ENCODE data around the gene EXOC3L1. TPM values are rescaled to one million over a fixed set of nuclear protein-coding genes. Genes with fewer than 3 reads are reported as not detected.

Gene EXOC3L1
- total and polyA plus RNA-seq, 2 of the 13 experiments (the other 11 are each of a cell fraction or from before 2014, with no cell fraction given), result 0.12 TPM; not detected in 1

DNA sequence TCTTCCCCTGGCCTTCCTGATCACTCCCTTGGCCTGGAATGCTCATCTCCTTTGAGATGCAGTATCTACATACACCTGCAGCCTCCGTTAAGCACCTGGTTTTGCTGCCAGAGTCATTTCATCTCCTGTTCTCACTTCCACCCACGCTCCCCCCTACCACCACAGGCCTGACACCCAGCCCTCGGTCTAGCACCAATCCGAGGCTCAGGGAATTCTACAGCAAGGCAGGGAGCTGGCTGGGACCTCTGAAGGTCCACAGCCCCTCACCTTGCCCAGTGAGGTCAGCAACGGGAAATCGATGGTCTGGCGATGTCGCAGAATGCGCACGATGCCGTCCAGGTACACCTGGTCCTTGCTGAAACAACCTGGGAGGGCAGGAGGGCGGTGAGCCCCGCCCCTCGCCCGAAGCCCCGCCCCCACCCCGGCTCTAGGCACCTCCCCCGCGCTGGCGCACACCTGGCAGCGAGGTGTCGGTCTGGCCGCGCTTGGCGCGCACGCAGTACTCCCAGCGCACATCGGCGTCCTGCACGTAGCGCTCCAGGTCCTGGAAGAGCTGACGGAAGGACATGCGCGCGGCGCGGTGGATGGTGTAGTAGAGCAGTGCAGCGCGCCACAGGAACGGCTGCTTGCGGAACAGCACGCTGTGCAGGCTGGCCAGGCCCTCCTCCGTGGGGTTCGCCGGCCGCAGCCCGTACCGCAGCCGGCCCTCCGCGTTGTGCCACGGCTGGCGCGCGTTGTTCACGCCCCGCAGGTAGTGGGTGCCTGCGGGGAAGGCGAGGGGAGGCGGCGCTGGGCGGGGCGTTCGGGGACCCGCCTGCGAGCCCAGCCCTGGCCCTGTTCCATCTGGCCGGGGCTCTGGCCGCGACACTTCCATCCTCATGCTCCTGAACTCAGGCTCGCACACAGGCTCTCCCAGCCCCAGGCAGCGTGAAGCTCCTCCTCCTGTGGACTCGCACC lies 11.9 kb downstream of the EXOC3L1 start (continued):
- no peak for TF ChIP-seq ZBTB39 (CRISPR knock-in tag; IDR thresholded peaks at IDR 0.05)
- TF ChIP-seq, protein P1, sequence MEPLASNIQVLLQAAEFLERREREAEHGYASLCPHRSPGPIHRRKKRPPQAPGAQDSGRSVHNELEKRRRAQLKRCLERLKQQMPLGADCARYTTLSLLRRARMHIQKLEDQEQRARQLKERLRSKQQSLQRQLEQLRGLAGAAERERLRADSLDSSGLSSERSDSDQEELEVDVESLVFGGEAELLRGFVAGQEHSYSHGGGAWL (CRISPR knock-in tag; IDR thresholded peaks at IDR 0.05), result no peak; the same call in 1 of the 2 replicates
- TF ChIP-seq FOXC1 (CRISPR knock-in tag; IDR thresholded peaks at IDR 0.05; ENCODE audit: borderline replicate concordance), result no peak
- TF ChIP-seq BCL6 (CRISPR knock-in tag; IDR thresholded peaks at IDR 0.05), result no peak
- no peak for TF ChIP-seq NONO (IDR thresholded peaks at IDR 0.05)
- TF ChIP-seq NONO (CRISPR knock-in tag; conservative IDR thresholded peaks at IDR 0.05), result peak; percentile 94
- TF ChIP-seq ARID3A (IDR thresholded peaks at IDR 0.05; ENCODE audit: low read depth, low read length), result no peak
- TF ChIP-seq ATRX (CRISPR knock-in tag; IDR thresholded peaks at IDR 0.05; ENCODE audit: borderline replicate concordance), result no peak
- TF ChIP-seq, protein P2, sequence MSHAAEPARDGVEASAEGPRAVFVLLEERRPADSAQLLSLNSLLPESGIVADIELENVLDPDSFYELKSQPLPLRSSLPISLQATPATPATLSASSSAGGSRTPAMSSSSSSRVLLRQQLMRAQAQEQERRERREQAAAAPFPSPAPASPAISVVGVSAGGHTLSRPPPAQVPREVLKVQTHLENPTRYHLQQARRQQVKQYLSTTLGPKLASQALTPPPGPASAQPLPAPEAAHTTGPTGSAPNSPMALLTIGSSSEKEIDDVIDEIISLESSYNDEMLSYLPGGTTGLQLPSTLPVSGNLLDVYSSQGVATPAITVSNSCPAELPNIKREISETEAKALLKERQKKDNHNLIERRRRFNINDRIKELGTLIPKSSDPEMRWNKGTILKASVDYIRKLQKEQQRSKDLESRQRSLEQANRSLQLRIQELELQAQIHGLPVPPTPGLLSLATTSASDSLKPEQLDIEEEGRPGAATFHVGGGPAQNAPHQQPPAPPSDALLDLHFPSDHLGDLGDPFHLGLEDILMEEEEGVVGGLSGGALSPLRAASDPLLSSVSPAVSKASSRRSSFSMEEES (CRISPR knock-in tag; IDR thresholded peaks at IDR 0.05), result no peak
- peak; percentile 77; the same call in 1 of the 2 replicates for TF ChIP-seq ZNF333 (CRISPR knock-in tag; IDR thresholded peaks at IDR 0.05; ENCODE audit: borderline replicate concordance)
- TF ChIP-seq, protein P3, sequence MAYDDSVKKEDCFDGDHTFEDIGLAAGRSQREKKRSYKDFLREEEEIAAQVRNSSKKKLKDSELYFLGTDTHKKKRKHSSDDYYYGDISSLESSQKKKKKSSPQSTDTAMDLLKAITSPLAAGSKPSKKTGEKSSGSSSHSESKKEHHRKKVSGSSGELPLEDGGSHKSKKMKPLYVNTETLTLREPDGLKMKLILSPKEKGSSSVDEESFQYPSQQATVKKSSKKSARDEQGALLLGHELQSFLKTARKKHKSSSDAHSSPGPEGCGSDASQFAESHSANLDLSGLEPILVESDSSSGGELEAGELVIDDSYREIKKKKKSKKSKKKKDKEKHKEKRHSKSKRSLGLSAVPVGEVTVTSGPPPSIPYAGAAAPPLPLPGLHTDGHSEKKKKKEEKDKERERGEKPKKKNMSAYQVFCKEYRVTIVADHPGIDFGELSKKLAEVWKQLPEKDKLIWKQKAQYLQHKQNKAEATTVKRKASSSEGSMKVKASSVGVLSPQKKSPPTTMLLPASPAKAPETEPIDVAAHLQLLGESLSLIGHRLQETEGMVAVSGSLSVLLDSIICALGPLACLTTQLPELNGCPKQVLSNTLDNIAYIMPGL (CRISPR knock-in tag; IDR thresholded peaks at IDR 0.05; ENCODE audit: borderline replicate concordance in 1 of 2, low read depth in 1 of 2), result peak; percentile 59 to 76; a peak in 3 of 4 replicates
- peak; percentile 45; the same call in 1 of the 2 replicates for TF ChIP-seq SKIL (CRISPR knock-in tag; IDR thresholded peaks at IDR 0.05; ENCODE audit: borderline replicate concordance)
- no peak for TF ChIP-seq FOSL1 (CRISPR knock-in tag; IDR thresholded peaks at IDR 0.05; ENCODE audit: borderline replicate concordance)
- TF ChIP-seq SP1 (IDR thresholded peaks at IDR 0.05), result no peak
- TF ChIP-seq SP1 (CRISPR knock-in tag; IDR thresholded peaks at IDR 0.05), result peak; percentile 48; the same call in 1 of the 2 replicates
- no peak for TF ChIP-seq ZSCAN9 (CRISPR knock-in tag; IDR thresholded peaks at IDR 0.05; ENCODE audit: borderline replicate concordance)

Data from HepG2 (cell line).